ENCODE measurements around the gene CEACAM16.

GRCh38 chr19:44746616-44746945 is 47.6 kb downstream of the CEACAM16 start:
- TF ChIP-seq CTCF (conservative IDR thresholded peaks at IDR 0.05) (no peak), ZFX (IDR thresholded peaks at IDR 0.05) (no peak)
